ENCODE results near the gene UBAP2L. TPM values are rescaled to one million over a fixed set of nuclear protein-coding genes. Genes with fewer than 3 reads are reported as not detected.

Gene UBAP2L
- total and polyA plus RNA-seq, 10 of the 15 experiments (the other 5 are each of a cell fraction or from before 2014, with no cell fraction given), result 49.9 to 198 (median 152) TPM

DNA sequence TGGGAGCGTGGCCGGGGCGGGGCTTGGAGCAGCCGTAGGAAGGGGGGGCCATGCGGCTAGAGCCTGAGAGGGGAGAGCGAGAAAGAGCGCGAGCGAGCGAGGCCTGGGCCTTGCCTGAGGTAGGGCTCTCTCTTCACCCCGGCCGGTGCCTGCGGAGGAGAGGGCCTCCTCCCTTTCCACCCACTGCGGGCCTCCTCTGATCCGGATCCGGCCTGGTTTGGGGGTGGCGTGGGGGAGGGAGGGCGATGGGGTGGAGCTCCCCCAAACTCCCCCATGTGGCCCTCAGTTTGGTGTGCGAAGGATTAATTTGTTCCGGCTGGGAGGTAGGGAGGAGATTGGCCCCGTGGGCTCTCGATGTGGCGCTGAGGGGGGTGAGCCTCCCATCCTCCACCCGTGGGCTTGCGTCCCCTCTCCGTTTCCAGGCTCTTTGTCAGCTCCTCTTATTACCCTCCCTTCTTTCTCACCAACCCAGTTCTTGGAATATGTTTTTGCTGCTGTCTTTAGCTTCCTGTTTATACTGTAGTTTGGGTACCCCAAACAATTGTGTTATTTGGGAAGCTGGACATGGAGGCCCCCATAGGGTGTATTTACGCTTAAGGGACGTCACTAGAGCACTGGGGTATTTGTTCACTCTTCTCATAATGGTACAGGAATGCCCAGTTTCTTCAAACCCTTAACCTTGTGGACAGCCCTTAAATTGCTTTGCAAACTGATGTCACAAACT, 685 bp downstream of the UBAP2L start (continued):
- TF ChIP-seq POU2F2 (IDR thresholded peaks at IDR 0.05; ENCODE audit: borderline replicate concordance, low read depth, low read length) (no peak), WRNIP1 (IDR thresholded peaks at IDR 0.05; ENCODE audit: borderline replicate concordance, low read depth, low read length) (no peak), ZNF24 (IDR thresholded peaks at IDR 0.05) (no peak), NR2F1 (conservative IDR thresholded peaks at IDR 0.05) (0 out of 2 replicates have a peak, but pooled peaks have one; percentile 35), ZNF217 (IDR thresholded peaks at IDR 0.05) (no peak), BRCA1 (IDR thresholded peaks at IDR 0.05; ENCODE audit: low read depth, low read length) (no peak), HCFC1 (IDR thresholded peaks at IDR 0.05; ENCODE audit: low read length) (no peak), CREM (IDR thresholded peaks at IDR 0.05; ENCODE audit: low read depth) (no peak), ZSCAN29 (IDR thresholded peaks at IDR 0.05) (0 out of 2 replicates have a peak, but pooled peaks have one; percentile 38), FOS (IDR thresholded peaks at IDR 0.05; ENCODE audit: borderline replicate concordance, extremely low read depth, insufficient read length) (no peak), ZZZ3 (IDR thresholded peaks at IDR 0.05; ENCODE audit: control insufficient read depth, insufficient read length, low read depth) (no peak), MXI1 (IDR thresholded peaks at IDR 0.05; ENCODE audit: low read depth, low read length) (peak; percentile 25; the same call in 1 of the 2 replicates), JUNB (IDR thresholded peaks at IDR 0.05) (no peak), CBFB (IDR thresholded peaks at IDR 0.05; ENCODE audit: low read depth) (peak; percentile 42; the same call in 1 of the 2 replicates), POLR2AphosphoS2 (IDR thresholded peaks at IDR 0.05; ENCODE audit: low read depth, low read length) (no peak), MYC (IDR thresholded peaks at IDR 0.05; ENCODE audit: insufficient read depth, insufficient read length, insufficient replicate concordance, low read length, severe bottlenecking) (peak; percentile 86), JUND (IDR thresholded peaks at IDR 0.05; ENCODE audit: low read depth, low read length) (no peak)
- TF ChIP-seq, protein P1, sequence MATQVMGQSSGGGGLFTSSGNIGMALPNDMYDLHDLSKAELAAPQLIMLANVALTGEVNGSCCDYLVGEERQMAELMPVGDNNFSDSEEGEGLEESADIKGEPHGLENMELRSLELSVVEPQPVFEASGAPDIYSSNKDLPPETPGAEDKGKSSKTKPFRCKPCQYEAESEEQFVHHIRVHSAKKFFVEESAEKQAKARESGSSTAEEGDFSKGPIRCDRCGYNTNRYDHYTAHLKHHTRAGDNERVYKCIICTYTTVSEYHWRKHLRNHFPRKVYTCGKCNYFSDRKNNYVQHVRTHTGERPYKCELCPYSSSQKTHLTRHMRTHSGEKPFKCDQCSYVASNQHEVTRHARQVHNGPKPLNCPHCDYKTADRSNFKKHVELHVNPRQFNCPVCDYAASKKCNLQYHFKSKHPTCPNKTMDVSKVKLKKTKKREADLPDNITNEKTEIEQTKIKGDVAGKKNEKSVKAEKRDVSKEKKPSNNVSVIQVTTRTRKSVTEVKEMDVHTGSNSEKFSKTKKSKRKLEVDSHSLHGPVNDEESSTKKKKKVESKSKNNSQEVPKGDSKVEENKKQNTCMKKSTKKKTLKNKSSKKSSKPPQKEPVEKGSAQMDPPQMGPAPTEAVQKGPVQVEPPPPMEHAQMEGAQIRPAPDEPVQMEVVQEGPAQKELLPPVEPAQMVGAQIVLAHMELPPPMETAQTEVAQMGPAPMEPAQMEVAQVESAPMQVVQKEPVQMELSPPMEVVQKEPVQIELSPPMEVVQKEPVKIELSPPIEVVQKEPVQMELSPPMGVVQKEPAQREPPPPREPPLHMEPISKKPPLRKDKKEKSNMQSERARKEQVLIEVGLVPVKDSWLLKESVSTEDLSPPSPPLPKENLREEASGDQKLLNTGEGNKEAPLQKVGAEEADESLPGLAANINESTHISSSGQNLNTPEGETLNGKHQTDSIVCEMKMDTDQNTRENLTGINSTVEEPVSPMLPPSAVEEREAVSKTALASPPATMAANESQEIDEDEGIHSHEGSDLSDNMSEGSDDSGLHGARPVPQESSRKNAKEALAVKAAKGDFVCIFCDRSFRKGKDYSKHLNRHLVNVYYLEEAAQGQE (IDR thresholded peaks at IDR 0.05; ENCODE audit: low read depth, low read length), result no peak
- TF ChIP-seq, protein P2, sequence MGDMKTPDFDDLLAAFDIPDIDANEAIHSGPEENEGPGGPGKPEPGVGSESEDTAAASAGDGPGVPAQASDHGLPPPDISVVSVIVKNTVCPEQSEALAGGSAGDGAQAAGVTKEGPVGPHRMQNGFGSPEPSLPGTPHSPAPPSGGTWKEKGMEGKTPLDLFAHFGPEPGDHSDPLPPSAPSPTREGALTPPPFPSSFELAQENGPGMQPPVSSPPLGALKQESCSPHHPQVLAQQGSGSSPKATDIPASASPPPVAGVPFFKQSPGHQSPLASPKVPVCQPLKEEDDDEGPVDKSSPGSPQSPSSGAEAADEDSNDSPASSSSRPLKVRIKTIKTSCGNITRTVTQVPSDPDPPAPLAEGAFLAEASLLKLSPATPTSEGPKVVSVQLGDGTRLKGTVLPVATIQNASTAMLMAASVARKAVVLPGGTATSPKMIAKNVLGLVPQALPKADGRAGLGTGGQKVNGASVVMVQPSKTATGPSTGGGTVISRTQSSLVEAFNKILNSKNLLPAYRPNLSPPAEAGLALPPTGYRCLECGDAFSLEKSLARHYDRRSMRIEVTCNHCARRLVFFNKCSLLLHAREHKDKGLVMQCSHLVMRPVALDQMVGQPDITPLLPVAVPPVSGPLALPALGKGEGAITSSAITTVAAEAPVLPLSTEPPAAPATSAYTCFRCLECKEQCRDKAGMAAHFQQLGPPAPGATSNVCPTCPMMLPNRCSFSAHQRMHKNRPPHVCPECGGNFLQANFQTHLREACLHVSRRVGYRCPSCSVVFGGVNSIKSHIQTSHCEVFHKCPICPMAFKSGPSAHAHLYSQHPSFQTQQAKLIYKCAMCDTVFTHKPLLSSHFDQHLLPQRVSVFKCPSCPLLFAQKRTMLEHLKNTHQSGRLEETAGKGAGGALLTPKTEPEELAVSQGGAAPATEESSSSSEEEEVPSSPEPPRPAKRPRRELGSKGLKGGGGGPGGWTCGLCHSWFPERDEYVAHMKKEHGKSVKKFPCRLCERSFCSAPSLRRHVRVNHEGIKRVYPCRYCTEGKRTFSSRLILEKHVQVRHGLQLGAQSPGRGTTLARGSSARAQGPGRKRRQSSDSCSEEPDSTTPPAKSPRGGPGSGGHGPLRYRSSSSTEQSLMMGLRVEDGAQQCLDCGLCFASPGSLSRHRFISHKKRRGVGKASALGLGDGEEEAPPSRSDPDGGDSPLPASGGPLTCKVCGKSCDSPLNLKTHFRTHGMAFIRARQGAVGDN (IDR thresholded peaks at IDR 0.05), result no peak
- TF ChIP-seq, protein P3, sequence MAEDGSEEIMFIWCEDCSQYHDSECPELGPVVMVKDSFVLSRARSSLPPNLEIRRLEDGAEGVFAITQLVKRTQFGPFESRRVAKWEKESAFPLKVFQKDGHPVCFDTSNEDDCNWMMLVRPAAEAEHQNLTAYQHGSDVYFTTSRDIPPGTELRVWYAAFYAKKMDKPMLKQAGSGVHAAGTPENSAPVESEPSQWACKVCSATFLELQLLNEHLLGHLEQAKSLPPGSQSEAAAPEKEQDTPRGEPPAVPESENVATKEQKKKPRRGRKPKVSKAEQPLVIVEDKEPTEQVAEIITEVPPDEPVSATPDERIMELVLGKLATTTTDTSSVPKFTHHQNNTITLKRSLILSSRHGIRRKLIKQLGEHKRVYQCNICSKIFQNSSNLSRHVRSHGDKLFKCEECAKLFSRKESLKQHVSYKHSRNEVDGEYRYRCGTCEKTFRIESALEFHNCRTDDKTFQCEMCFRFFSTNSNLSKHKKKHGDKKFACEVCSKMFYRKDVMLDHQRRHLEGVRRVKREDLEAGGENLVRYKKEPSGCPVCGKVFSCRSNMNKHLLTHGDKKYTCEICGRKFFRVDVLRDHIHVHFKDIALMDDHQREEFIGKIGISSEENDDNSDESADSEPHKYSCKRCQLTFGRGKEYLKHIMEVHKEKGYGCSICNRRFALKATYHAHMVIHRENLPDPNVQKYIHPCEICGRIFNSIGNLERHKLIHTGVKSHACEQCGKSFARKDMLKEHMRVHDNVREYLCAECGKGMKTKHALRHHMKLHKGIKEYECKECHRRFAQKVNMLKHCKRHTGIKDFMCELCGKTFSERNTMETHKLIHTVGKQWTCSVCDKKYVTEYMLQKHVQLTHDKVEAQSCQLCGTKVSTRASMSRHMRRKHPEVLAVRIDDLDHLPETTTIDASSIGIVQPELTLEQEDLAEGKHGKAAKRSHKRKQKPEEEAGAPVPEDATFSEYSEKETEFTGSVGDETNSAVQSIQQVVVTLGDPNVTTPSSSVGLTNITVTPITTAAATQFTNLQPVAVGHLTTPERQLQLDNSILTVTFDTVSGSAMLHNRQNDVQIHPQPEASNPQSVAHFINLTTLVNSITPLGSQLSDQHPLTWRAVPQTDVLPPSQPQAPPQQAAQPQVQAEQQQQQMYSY (CRISPR knock-in tag; IDR thresholded peaks at IDR 0.05), result no peak
